KMS-11 (cell line): ENCODE results near the gene TMEM116.

Experiments
- H2AFZ ChIP-seq: fragments of 200-600 bp; sonication (generic); 2 replicates; pipeline ENCODE4 v1.6.1; 2016; ENCODE audit warnings: antibody characterized with exemption, mixed run types, low read depth
- H3K27ac ChIP-seq: fragments of 200-600 bp; sonication (generic); 2 replicates; pipeline ENCODE4 v1.6.1; 2016; ENCODE audit warnings: mild to moderate bottlenecking, mixed run types
- H3K27me3 ChIP-seq: fragments of 200-600 bp; sonication (generic); 2 replicates; pipeline ENCODE4 v1.6.1; 2017; ENCODE audit warnings: mild to moderate bottlenecking, low read depth, mixed run types, moderate library complexity; ENCODE audit not compliant: insufficient read depth
- H3K36me3 ChIP-seq: fragments of 200-600 bp; sonication (generic); 2 replicates; pipeline ENCODE4 v1.6.1; 2017; ENCODE audit warnings: mild to moderate bottlenecking, mixed run types; ENCODE audit not compliant: insufficient read depth
- H3K4me1 ChIP-seq: fragments of 200-600 bp; sonication (generic); 2 replicates; pipeline ENCODE4 v1.6.1; 2016; ENCODE audit warnings: mild to moderate bottlenecking, low read depth, mixed run types; ENCODE audit not compliant: poor library complexity, severe bottlenecking
- H3K4me2 ChIP-seq: fragments of 200-600 bp; sonication (generic); 2 replicates; pipeline ENCODE4 v1.7.0; 2016; ENCODE audit warnings: mild to moderate bottlenecking, mixed run types
- H3K4me3 ChIP-seq: fragments of 200-600 bp; sonication (generic); IDR thresholded peaks from 2 replicates; pipeline ENCODE4 v1.6.1; 2017; ENCODE audit warnings: low read depth, low read length, mixed read lengths; ENCODE audit not compliant: insufficient read depth
- H3K79me2 ChIP-seq: fragments of 200-600 bp; sonication (generic); 2 replicates; pipeline ENCODE4 v1.6.1; 2016; ENCODE audit warnings: low read depth, mixed run types; ENCODE audit not compliant: insufficient read depth
- H3K9ac ChIP-seq: fragments of 200-600 bp; sonication (generic); 2 replicates; pipeline ENCODE4 v1.6.1; 2016; ENCODE audit warnings: mild to moderate bottlenecking, mixed run types
- H4K20me1 ChIP-seq: fragments of 200-600 bp; sonication (generic); 2 replicates; pipeline ENCODE4 v1.6.1; 2016; ENCODE audit warnings: mild to moderate bottlenecking, mixed run types; ENCODE audit not compliant: insufficient read depth
- CTCF ChIP-seq: fragments of 200-600 bp; sonication (generic); conservative IDR thresholded peaks from 2 replicates; pipeline ENCODE4 v1.6.1; 2017; ENCODE audit warnings: low read depth, mild to moderate bottlenecking, antibody characterized with exemption, low read length, moderate library complexity, mixed read lengths

Gene TMEM116

DNA sequence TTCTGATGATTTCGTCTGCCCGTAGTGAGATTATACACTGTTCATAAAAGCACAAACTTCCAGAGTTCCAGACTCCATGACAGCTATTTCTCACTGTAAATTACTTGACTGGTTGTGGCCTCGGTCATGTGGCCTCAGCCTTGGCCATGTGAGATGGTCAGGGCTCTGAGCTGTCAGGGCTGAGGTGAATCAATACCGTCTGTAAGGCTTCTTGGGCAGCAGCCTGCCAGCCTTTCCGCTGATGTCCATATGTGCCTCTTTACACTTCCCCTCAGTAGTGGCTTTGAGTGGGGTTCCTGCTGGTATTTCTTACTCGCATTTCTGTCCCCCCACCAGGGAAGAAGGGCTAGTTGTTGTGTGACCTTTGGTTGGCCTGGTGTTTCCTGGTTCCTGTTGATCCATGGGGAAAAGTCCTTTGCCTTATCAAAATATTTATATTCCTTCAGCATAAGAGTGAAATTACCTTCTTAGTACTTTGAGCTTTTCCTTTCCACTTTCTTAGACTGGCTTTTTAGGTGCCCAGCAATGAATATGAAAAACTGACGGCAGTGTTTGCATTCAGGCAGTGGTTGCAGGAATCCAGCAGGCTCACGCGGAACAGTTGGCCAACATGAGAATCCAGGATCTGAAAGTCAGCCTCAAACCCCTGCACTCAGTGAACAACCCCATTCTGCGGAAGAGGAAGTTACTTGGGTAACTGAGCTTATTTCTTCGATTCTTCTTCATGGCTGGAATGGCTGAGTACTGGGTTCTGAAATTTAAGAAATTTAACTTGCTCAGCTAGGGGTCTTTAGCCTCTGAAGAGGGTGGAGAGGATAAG, 124.8 kb downstream of the TMEM116 start:
- no peak overlapping the region for H3K4me2 ChIP-seq
- no peak overlapping the region for H3K4me3 ChIP-seq
- no peaks in the 10 kb centered on the region for H3K4me1 ChIP-seq
- no peaks in the 10 kb centered on the region for H3K79me2 ChIP-seq
- no peaks in the 10 kb centered on the region for H3K27me3 ChIP-seq
- no peak overlapping the region for H3K9ac ChIP-seq
- no peaks in the 10 kb centered on the region; the same call in 1 of the 2 replicates for H3K36me3 ChIP-seq
- H2AFZ ChIP-seq: no peak overlapping the region
- TF ChIP-seq CTCF: no peak
- H3K27ac ChIP-seq: no peak overlapping the region
- H4K20me1 ChIP-seq: no peaks in the 10 kb centered on the region

DNA sequence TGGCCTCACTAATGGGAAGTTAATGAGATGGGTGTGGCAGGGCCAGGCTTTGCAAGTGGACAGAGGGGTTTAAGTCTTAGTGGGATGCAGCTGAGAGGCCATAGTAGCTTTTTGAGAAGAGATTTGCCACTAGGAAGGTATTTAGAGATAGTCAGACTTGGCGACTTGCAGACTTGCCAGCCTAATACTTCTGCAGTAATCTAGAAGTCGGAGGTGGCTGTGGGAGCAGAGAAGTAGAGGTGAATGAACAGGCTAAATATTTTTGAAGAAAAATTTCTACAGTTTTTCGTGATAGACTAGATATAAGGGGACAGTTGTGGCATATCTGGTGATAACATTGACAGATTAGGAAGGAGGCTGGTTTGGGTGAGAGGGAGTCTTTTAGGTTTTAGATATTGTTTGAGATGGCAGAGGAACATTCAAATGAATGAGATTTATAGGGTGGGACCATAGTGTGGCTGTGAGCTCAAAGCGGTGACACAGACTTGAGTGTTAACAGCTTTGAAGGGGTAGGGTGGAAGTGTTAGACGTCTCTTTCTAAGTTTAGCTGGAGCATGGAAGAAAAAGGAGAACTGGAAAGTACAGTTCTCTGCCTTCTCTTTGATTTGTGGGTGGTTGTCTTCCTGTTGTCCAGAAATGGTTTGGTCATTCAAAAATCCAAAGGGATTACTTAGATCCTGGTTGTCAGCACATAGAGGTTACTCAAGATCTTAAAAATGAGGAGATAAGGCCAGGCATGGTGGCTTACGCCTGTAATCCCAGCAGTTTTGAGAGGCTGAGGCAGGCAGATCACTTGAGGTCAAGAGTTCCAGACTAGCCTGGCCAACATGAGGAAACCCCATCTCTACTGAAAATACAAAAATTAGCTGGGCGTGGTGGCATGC, 126.1 kb downstream of the TMEM116 start:
- Histone ChIP-seq H3K4me1 (no peaks in the 10 kb centered on the region), H3K27ac (no peak overlapping the region), H4K20me1 (no peaks in the 10 kb centered on the region), H3K27me3 (no peaks in the 10 kb centered on the region), H3K4me3 (no peak overlapping the region), H3K36me3 (no peaks in the 10 kb centered on the region; the same call in 1 of the 2 replicates), H3K79me2 (no peaks in the 10 kb centered on the region), H3K4me2 (no peak overlapping the region), H2AFZ (no peak overlapping the region), H3K9ac (no peak overlapping the region)
- TF ChIP-seq CTCF: no peak

DNA sequence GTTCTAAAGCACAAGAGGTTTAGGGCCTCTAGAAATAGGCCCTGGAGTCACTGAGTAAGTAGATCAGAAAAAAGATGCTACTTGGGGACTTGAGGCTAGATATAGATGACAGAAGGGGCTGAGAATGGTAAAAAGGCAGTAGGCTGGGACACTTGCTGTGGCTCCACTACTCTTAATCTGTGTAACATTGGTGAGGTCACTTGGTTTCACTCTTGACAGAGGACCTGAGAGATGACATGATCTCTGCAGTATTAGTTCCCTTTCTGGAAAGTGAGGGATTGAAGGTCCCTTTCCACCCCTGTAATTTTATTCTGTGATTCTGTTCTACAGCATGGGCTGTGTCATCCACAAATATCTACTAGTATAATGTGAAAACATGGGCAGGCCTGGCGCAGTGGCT, 131.2 kb downstream of the TMEM116 start:
- H3K27ac ChIP-seq: no peak overlapping the region
- H3K79me2 ChIP-seq: no peaks in the 10 kb centered on the region
- no peak overlapping the region for H3K9ac ChIP-seq
- TF ChIP-seq CTCF: no peak
- H3K4me3 ChIP-seq: no peak overlapping the region
- H4K20me1 ChIP-seq: no peaks in the 10 kb centered on the region
- H3K27me3 ChIP-seq: no peaks in the 10 kb centered on the region
- no peaks in the 10 kb centered on the region for H3K4me1 ChIP-seq
- no peak overlapping the region for H2AFZ ChIP-seq
- peaks cover 3% of the 10 kb centered on the region; the same call in 1 of the 2 replicates for H3K36me3 ChIP-seq
- H3K4me2 ChIP-seq: no peak overlapping the region
